HEK293T (cell line): ENCODE measurements around the gene MYO1B.

Source experiments
- ARNT ChIP-seq: fragments of 450-650 bp; IDR thresholded peaks from 2 replicates; pipeline ENCODE4 v1.6.1; 2017; ENCODE audit warnings: mild to moderate bottlenecking
- BHLHE40 ChIP-seq: fragments of 450-650 bp; IDR thresholded peaks from 2 replicates; pipeline ENCODE4 v1.6.1; 2016; ENCODE audit warnings: mild to moderate bottlenecking, moderate library complexity, borderline replicate concordance
- ELF4 ChIP-seq: fragments of 450-650 bp; IDR thresholded peaks from 2 replicates; pipeline ENCODE4 v1.6.1; 2017; ENCODE audit warnings: antibody characterized with exemption
- FOXA1 ChIP-seq: fragments of 450-650 bp; IDR thresholded peaks from 2 replicates; pipeline ENCODE4 v1.6.1; 2016; ENCODE audit warnings: mild to moderate bottlenecking
- FOXM1 ChIP-seq: fragments of 450-650 bp; IDR thresholded peaks from 2 replicates; pipeline ENCODE4 v1.6.1; 2017; ENCODE audit warnings: mild to moderate bottlenecking, borderline replicate concordance
- SP1 ChIP-seq: fragments of 450-650 bp; IDR thresholded peaks from 2 replicates; pipeline ENCODE4 v1.6.1; 2017
- TARDBP ChIP-seq: fragments of 450-650 bp; IDR thresholded peaks from 2 replicates; pipeline ENCODE4 v1.6.1; 2016

GRCh38 chr2:191415101-191415500, 169.9 kb downstream of the MYO1B start:
- TF ChIP-seq BHLHE40: no peak
- TF ChIP-seq SP1: no peak
- no peak for TF ChIP-seq ELF4
- TF ChIP-seq ARNT: no peak
- no peak for TF ChIP-seq FOXA1
- TF ChIP-seq TARDBP: no peak
- no peak for TF ChIP-seq FOXM1
